Panc1 (cell line): ENCODE measurements around the gene FAM124B. TPM values are rescaled to one million over a fixed set of nuclear protein-coding genes. Genes with fewer than 3 reads are reported as not detected.
"Not testable (repeated sequence)": the region's sequence is repeated elsewhere in the genome, so short reads cannot be mapped to it uniquely, and the experiment has no call there.

Experiments used
- ATAC-seq: fragments of 200-7000 bp; cut with Tn5 transposase; 2 replicates; pipeline ENCODE4 v1.9.1; 2020; ENCODE audit warnings: mild to moderate bottlenecking, moderate library complexity
- BruUV-seq: library from RNA; stranded (reverse); fragments of 400-500 nt; replicated peaks from 2 replicates; lab custom pipeline; 2021; lab: Mats Ljungman, UMichigan
- CTCF ChIA-PET: fragments of 300-600 bp; sonication (Branson Sonifier 250); formaldehyde crosslinking; loops from one replicate; lab custom pipeline; 2022; ENCODE audit warnings: antibody characterized with exemption; lab: Charles Lee
- POLR2A ChIA-PET: fragments of 300-600 bp; sonication (Branson Sonifier 250); formaldehyde crosslinking; loops from one replicate; lab custom pipeline; 2022; ENCODE audit warnings: antibody characterized with exemption; lab: Charles Lee
- DNase-seq: peaks from one replicate; pipeline ENCODE4 v3.0.0-alpha.2; 2010; ENCODE audit warnings: low read depth, low spot score
- H3K27ac ChIP-seq: 2 replicates; pipeline ENCODE4 v1.5.1; 2011; ENCODE audit warnings: mild to moderate bottlenecking, low read length, inconsistent platforms
- H3K27me3 ChIP-seq: fragments of 200-500 bp; sonication (Bioruptor generic); 2 replicates; pipeline ENCODE4 v1.6.0; 2014; ENCODE audit warnings: low read length, inconsistent platforms; ENCODE audit not compliant: control insufficient read depth, insufficient read depth
- H3K36me3 ChIP-seq: fragments of 200-500 bp; sonication (Bioruptor generic); 2 replicates; pipeline ENCODE4 v1.5.1; 2014; ENCODE audit warnings: inconsistent platforms, mild to moderate bottlenecking, low read length, moderate library complexity; ENCODE audit not compliant: control insufficient read depth, insufficient read depth
- H3K4me1 ChIP-seq: 2 replicates; pipeline ENCODE4 v1.5.1; 2011; ENCODE audit warnings: inconsistent platforms, mild to moderate bottlenecking, low read length, moderate library complexity; ENCODE audit not compliant: control insufficient read depth, insufficient read depth
- H3K4me3 ChIP-seq, 2 experiments: 2 replicates each; pipeline ENCODE4 v1.5.1; 2011 to 2012; ENCODE audit warnings: low read depth in 2 of 2, low read length in 2 of 2, mild to moderate bottlenecking in 2 of 2, inconsistent platforms in 1 of 2, moderate library complexity in 1 of 2
- H3K9me3 ChIP-seq: fragments of 200-500 bp; sonication (Bioruptor generic); 2 replicates; pipeline ENCODE4 v1.5.1; 2014; ENCODE audit warnings: low read depth, mild to moderate bottlenecking, inconsistent platforms, low read length, moderate library complexity; ENCODE audit not compliant: control insufficient read depth, insufficient read depth
- POLR2AphosphoS5 ChIP-seq: IDR thresholded peaks from 2 replicates; pipeline ENCODE4 v1.6.1; 2012; ENCODE audit warnings: mild to moderate bottlenecking, low read depth, low read length, moderate library complexity
- TCF7L2 ChIP-seq: IDR thresholded peaks from 2 replicates; pipeline ENCODE4 v1.6.1; 2011; ENCODE audit warnings: mild to moderate bottlenecking, low read depth, low read length, inconsistent platforms
- in situ Hi-C: cut with HindIII; loops from 2 replicates; pipeline ENCODE4 v1.10.0; 2016; ENCODE audit warnings: low sequenced_read_pairs, low pct_unique_long_range_greater_than_20kb
- intact Hi-C: fragments of 100-400 bp; cut with micrococcal nuclease; formaldehyde crosslinking; loops from one replicate; pipeline ENCODE4 v1.10.0; 2022; ENCODE audit not compliant: unreplicated experiment
- total RNA-seq: library from RNA; stranded (reverse); gene quantifications from one replicate; pipeline ENCODE4 v1.2.1, GENCODE V29; 2021; ENCODE audit not compliant: unreplicated experiment
- TF ChIP-seq, protein P1 (sequence below): fragments of 450-650 bp; IDR thresholded peaks from 2 replicates; pipeline ENCODE4 v1.5.1; 2017; ENCODE audit warnings: mild to moderate bottlenecking
- TF ChIP-seq, protein P2 (sequence below), 2 experiments: IDR thresholded peaks; 2 replicates each; pipeline ENCODE4 v1.6.1; 2011 to 2012; ENCODE audit warnings: low read depth in 2 of 2, control low read depth in 1 of 2, low read length in 1 of 2, mild to moderate bottlenecking in 1 of 2, moderate library complexity in 1 of 2; ENCODE audit not compliant: insufficient read depth in 1 of 2

Gene FAM124B
- total RNA-seq, 1 experiment from 2014 or later = 0.08 TPM

DNA sequence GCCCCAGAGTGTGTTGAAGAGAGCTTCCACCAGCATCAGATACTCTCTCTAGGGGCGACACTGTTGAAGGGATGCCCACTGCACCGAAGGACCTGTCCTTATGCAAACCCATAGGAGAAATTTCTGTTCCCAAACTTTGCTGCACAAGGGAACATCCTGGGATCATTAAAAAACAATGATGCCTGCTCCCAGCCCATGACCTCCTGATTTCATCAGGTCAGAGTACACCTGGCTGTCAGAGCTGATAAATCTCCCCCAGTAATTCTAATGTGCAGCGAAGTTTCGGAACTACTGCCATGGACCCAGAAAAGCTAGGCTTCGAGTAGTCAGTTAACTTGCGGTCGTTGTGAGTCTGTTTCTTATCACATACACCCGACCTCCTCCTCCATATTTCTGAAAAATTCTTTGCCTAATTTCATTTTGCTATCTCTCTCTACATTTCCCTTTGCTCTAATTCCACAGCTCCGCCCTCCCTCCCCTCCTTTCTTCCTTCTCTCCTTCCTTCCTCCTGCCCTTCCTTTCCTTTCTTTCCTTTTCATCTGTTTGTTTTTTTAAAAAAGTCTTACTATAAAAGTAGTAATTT is 18.8 kb downstream of the FAM124B start:
- TF ChIP-seq, protein P1, sequence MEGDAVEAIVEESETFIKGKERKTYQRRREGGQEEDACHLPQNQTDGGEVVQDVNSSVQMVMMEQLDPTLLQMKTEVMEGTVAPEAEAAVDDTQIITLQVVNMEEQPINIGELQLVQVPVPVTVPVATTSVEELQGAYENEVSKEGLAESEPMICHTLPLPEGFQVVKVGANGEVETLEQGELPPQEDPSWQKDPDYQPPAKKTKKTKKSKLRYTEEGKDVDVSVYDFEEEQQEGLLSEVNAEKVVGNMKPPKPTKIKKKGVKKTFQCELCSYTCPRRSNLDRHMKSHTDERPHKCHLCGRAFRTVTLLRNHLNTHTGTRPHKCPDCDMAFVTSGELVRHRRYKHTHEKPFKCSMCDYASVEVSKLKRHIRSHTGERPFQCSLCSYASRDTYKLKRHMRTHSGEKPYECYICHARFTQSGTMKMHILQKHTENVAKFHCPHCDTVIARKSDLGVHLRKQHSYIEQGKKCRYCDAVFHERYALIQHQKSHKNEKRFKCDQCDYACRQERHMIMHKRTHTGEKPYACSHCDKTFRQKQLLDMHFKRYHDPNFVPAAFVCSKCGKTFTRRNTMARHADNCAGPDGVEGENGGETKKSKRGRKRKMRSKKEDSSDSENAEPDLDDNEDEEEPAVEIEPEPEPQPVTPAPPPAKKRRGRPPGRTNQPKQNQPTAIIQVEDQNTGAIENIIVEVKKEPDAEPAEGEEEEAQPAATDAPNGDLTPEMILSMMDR = no peak
- no peak for TF ChIP-seq TCF7L2
- TF ChIP-seq, protein P2, sequence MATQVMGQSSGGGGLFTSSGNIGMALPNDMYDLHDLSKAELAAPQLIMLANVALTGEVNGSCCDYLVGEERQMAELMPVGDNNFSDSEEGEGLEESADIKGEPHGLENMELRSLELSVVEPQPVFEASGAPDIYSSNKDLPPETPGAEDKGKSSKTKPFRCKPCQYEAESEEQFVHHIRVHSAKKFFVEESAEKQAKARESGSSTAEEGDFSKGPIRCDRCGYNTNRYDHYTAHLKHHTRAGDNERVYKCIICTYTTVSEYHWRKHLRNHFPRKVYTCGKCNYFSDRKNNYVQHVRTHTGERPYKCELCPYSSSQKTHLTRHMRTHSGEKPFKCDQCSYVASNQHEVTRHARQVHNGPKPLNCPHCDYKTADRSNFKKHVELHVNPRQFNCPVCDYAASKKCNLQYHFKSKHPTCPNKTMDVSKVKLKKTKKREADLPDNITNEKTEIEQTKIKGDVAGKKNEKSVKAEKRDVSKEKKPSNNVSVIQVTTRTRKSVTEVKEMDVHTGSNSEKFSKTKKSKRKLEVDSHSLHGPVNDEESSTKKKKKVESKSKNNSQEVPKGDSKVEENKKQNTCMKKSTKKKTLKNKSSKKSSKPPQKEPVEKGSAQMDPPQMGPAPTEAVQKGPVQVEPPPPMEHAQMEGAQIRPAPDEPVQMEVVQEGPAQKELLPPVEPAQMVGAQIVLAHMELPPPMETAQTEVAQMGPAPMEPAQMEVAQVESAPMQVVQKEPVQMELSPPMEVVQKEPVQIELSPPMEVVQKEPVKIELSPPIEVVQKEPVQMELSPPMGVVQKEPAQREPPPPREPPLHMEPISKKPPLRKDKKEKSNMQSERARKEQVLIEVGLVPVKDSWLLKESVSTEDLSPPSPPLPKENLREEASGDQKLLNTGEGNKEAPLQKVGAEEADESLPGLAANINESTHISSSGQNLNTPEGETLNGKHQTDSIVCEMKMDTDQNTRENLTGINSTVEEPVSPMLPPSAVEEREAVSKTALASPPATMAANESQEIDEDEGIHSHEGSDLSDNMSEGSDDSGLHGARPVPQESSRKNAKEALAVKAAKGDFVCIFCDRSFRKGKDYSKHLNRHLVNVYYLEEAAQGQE (IDR thresholded peaks at IDR 0.05; ENCODE audit: insufficient read depth in 1 of 2, low read depth in 2 of 2, low read length in 1 of 2) = no peak
- Histone ChIP-seq H3K4me1 (no peaks in the 10 kb centered on the region), H3K36me3 (no peaks in the 10 kb centered on the region), H3K27me3 (no peaks in the 10 kb centered on the region), H3K4me3 (no peak overlapping the region), H3K9me3 (no peaks in the 10 kb centered on the region), H3K27ac (no peak overlapping the region)
- BruUV-seq = no TSS peak
- ChIA-PET CTCF (interaction anchor here (0.7 kb wide), 1 partner anchor 413 kb away, joined by 7 read pairs; no protein-coding TSS in a partner anchor), POLR2A (no interaction called here)
- ATAC-seq (no peak), DNase-seq (no peak)
- in situ Hi-C loops (no loop called here), intact Hi-C loops (no loop called here)

DNA sequence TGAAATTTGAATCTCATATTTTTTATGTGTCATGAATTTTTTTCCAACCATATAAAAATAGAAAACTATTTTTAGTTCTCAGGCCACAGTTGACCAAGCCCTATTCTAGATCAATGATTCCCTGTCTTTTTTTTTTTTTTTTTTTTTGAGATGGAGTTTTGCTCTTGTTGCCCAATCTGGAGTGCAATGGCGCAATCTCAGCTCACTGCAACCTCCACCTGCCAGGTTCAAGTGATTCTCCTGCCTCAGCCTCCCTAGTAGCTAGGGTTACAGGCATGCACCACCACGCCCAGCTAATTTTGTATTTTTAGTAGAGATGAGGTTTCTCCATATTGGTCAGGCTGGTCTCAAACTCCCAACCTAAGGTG is 19.6 kb downstream of the FAM124B start:
- H3K4me3 ChIP-seq, in situ Hi-C loops, H3K9me3 ChIP-seq, H3K4me1 ChIP-seq, H3K36me3 ChIP-seq, H3K27me3 ChIP-seq, BruUV-seq, ATAC-seq, DNase-seq, intact Hi-C loops, H3K27ac ChIP-seq: not testable (repeated sequence)
- ChIA-PET POLR2A (interaction anchor here (0.7 kb wide), 1 partner anchor 345 kb away, joined by 3 read pairs; no protein-coding TSS in a partner anchor), CTCF (interaction anchor here (0.7 kb wide), 2 partner anchors 9 to 413 kb away, joined by 4 to 7 read pairs; no protein-coding TSS in a partner anchor)

DNA sequence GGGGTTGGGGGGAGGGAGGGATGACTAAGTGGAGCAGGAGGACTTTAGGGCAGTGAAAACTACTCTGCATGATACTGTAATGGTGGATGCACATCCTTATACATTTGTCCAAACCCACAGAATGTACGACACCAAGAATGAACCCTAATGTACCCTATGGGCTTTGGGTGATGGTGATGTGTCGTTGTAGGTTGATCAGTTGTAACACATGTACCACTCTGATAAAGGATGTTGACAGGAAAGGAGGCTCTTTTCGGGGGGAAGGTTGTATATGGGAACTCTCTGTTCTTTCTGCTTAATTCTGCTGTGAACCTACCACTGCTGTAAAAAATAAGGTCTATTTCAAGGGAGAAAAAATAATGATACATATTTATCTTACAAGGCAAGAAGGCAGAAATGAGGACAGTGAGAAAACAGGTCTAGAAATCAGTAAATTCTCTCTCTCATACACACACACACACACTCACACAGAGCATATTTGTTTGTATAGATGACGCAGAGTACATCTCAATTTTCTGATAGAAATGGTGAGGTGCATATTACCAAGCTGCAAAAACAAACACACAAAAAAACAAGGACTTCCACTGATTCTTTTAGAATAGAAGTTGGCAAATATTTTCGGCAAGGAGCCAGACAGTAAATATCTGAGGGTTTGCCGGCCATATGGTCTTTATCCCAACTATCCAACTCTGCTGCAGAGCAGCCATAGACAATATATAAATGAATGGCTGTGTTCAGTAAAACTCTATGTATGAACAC is 20.2 kb downstream of the FAM124B start:
- Histone ChIP-seq H3K4me1 (no peaks in the 10 kb centered on the region), H3K9me3 (no peaks in the 10 kb centered on the region), H3K4me3 (no peak overlapping the region), H3K27ac (no peak overlapping the region), H3K36me3 (no peaks in the 10 kb centered on the region), H3K27me3 (no peaks in the 10 kb centered on the region)
- TF ChIP-seq POLR2AphosphoS5 = no peak
- ChIA-PET POLR2A (interaction anchor here (0.7 kb wide), 1 partner anchor 345 kb away, joined by 3 read pairs; no protein-coding TSS in a partner anchor), CTCF (interaction anchor here (0.7 kb wide), 1 partner anchor 9 kb away, joined by 4 read pairs; no protein-coding TSS in a partner anchor)
- ATAC-seq (no peak), DNase-seq (no peak)
- BruUV-seq = no TSS peak
- in situ Hi-C loops (no loop called here), intact Hi-C loops (no loop called here)
